Glomerular visceral epithelial cell (primary cell): Measurements from ENCODE around the gene RBFOX1.

ENCODE experiments used
- DNase-seq: peaks from one replicate; pipeline ENCODE4 v3.0.0-alpha.2; 2016; ENCODE audit errors: extremely low spot score

RBFOX1 gene

GRCh38 chr16:7419441-7419840 is 86.8 kb downstream of the RBFOX1 start:
- no peak for DNase-seq

DNA sequence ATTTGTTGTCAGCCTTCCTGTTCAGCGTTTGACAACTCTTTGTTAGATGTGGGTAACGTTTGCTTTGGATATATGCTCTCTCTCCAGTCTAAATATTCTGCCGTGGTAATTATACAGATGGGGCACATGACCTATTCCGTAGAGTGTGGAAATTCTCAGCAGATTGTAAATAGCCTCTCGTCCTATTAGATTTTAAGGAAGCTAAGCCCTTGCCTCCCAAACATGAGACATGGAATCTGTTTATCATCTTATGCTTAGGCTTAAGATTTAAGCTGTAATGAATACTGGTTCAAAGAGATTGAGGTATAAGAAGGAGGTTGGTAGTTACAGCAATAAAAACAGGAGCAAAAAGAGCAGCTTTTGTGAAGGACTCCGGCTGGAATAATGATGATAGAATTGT is 87.4 kb downstream of the RBFOX1 start:
- no peak for DNase-seq

DNA sequence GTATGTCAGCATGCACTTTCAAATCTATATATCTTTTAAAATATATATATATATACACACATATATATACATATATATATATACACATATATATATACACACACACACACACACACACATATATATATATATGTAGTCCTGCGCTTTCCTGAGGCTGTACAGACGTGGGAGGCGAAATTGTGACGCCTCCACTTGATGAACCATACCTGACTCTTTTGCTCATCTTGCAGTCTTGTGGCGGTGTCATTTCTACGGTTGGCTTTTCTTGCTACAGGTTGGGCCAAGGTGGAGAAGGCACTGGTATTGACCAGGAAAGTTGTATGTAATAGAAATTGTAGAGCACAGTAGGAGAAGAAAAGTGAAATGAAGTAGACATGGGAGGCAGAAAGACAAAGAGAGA is 88.2 kb downstream of the RBFOX1 start:
- DNase-seq, result no peak

DNA sequence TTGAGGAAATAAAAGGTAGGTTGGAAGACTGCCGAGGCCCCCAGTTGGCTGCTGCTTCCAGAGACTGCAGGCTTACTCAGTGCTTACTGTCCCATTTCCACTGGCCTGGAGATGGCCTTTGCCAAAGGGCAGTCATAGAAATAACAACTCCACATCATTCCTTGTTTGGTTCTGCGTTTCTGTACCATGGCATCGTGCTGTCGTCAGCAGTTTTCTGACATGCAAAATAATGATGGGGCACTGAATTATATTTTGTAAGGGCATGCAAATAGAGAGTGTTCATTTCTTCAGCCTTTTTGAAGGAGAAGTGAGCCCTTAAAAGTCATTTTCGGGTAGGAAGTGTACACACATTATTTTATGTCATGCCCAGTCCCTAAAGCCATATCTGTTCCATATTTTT is 88.9 kb downstream of the RBFOX1 start:
- DNase-seq, result no peak

- DNase-seq, result no peak
These were observed 89.6 kb downstream of the RBFOX1 start for GRCh38 chr16:7422036-7422888.

DNA sequence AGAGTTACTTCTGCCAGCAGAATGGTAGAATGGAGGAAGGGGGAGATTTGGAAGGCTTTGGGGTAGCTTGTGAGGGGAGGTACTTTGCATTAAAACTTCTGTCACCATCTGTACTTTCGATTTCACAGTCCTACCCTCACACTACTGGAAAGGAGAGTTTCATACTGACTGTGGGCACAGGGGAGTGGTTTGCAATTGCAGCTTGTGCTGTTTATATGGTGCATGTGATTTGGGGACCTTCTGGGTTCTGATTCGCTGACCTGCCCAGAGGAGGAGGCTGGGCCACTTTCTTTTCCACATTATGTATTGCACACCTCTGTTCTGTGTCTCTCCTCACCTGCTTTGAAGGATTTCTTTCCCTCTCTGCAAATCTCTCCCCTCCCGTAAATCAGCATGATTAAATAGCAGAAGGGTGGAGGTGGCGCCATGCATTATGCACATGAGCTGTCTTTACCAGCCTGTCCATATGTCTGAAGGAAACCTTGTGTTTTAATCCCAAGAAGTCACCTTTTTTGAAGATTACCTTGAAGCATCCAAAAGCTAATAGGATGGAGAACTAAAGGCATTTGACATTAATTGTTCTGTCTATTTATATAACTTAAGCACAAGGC is 90.9 kb downstream of the RBFOX1 start:
- DNase-seq, result no peak

GRCh38 chr16:7426161-7426560 is 93.5 kb downstream of the RBFOX1 start:
- DNase-seq, result no peak

- DNase-seq, result no peak
These were observed 99.1 kb downstream of the RBFOX1 start for GRCh38 chr16:7431723-7432122.

DNA sequence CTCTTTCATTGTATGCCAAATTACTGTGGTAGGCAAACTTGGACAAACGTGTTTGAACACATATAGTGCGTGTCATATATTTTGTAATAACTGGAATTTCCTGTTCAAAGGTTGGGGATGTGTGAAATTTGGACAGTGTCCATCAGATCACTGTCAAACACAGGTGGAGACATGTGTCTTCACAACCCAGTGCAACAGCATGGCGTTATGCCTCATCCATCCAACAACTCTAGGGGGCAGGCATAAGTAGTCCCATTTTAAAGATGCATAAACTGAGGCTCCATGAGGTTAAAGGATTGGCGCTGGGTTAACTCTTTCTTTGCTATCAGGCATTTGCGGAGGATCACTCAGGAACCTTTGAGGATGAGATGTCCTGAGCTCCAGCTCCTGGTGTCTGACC is 103.7 kb downstream of the RBFOX1 start:
- no peak for DNase-seq

- DNase-seq, result no peak
These were observed 104.6 kb downstream of the RBFOX1 start for GRCh38 chr16:7437135-7437804.

GRCh38 chr16:7437843-7438242 is 105.2 kb downstream of the RBFOX1 start:
- DNase-seq, result no peak

GRCh38 chr16:7438601-7439000 is 106.0 kb downstream of the RBFOX1 start:
- DNase-seq, result no peak

DNA sequence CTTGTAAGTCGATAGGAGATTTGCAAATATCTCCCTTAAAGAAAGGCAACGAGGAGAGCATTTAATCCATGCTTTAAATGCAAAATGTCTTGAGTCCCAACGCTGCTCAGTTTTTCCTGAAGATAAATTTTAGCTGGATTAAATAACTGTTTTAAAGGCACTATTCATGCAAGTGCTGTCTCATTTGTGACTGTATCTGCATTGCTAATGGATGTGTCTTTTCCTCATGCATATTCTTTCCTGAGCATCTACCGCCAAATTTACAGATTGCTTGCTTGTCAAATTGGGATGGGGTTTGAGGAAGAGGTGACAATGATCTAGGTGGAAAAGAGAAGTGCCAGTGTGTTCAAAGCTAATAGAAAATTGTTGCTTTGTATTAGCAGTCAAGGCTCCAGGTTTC is 106.9 kb downstream of the RBFOX1 start:
- no peak for DNase-seq

- DNase-seq, result no peak
These were observed 108.3 kb downstream of the RBFOX1 start for GRCh38 chr16:7440886-7441400.

GRCh38 chr16:7442050-7442449 is 109.4 kb downstream of the RBFOX1 start:
- DNase-seq, result no peak

DNA sequence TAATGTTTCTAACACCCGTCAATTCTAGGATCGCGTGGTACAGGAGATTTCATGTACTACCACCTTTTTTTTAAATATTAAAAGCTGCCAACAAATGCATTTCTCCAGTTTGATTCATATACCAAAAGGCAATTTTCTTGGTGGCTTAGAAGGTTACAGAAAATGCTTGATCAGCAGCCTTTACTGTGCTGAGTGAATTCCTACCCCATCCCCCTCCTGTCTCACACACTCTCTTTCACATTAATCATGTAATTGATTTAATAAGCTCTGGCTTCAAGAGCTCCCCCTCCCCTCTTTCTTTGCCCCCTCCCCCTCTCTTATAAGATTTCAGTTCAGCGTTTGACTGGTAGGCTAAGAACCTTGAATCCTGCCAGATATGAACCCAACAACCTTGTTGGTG is 110.5 kb downstream of the RBFOX1 start:
- DNase-seq, result no peak

GRCh38 chr16:7443648-7444365 is 111.2 kb downstream of the RBFOX1 start:
- no peak for DNase-seq

GRCh38 chr16:7449306-7449705 is 116.7 kb downstream of the RBFOX1 start:
- no peak for DNase-seq

DNA sequence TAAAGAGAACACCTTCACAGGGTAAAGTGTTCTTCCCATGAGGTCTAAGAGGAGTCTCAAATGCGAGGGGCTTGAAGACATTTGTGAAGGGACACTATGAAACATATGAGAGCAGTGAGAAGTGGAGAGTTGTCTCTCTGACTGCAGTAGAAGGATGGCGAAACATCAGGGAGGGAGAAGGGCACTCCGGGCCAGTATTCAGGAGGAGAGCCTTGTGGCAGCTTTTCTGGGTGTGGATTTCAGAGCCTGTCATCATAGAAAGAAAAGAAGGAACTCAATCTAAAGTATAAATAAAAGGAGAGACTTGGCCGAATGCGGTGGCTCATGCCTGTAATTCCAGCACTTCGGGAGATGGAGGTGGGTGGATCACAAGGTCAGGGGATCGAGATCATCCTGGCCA is 117.2 kb downstream of the RBFOX1 start:
- DNase-seq, result no peak

- DNase-seq, result no peak
These were observed 117.8 kb downstream of the RBFOX1 start for GRCh38 chr16:7450440-7450839.

- no peak for DNase-seq
These were observed 119.4 kb downstream of the RBFOX1 start for GRCh38 chr16:7452090-7452489.

DNA sequence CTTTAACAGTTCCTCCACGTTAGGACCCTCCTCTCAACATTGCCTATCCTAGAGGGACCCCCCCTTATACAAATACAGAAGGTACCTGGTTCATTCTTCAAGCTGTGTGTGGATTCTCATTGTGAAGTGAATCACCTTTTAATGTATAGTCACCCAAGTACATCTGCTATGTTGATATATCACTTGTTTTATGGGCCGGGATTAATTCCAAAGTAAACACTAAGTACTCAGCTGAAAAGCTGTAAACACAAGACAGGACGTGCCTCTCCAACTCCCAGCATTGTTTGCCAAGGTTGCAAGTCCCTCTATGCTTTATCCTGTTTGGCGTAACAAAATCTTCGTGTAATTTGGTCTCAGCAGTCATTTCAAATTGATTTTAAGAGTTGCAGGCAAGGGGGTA is 123.6 kb downstream of the RBFOX1 start:
- DNase-seq, result no peak
